ENCODE measurements around the gene MYOF. TPM values are rescaled to one million over a fixed set of nuclear protein-coding genes. Genes with fewer than 3 reads are reported as not detected.

Gene MYOF
- total and polyA plus RNA-seq, 10 of the 15 experiments (the other 5 are each of a cell fraction or from before 2014, with no cell fraction given), result 0.02 to 0.59 (median 0.17) TPM

DNA sequence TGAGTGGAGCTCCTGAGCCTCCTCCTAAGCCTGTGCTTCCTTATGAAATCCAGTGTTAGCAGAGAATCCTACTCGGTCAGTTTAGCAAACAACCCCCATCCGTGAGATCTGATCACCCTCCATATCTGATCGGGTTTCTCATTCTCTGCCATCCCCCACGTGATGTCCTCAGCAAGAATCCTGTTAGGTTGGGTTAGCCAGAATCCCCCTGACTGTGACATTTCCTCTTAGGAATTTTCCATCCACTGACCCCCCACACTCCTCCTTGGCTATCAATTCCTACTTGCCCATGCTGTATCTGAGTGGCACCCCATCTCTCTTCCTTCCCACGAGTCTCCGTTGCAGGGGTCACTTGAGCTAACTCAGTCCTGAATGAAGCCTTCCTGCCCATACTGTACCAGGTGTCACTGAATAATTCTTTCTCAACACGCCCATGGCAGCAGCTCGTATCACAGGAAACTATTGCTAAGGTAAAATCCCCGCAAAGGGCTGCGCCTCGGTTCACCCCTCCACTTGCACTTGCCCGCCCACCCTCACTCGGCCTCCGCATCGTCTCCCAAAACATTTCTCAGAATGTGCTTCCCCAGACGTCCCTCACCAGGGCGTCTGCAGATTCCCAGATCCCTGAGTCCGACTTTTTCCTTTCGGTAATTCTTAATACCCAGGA lies 44.1 kb downstream of the MYOF start:
- ChIA-PET SMC1A (ENCODE audit: uncharacterized antibody, unreplicated experiment) (interaction anchor here (0.6 kb wide), 1 partner anchor 19 kb away, joined by 3 read pairs; no protein-coding TSS in a partner anchor), CTCF (no interaction called here), RAD21 (ENCODE audit: unreplicated experiment) (no interaction called here), POLR2A (no interaction called here)
- no peaks in the 10 kb centered on the region for H3K36me3 ChIP-seq (ENCODE audit: control insufficient read depth in 2 of 2, insufficient read depth in 2 of 2, low read length in 1 of 2)
- no peak for TF ChIP-seq PAX5 (IDR thresholded peaks at IDR 0.05; ENCODE audit: borderline replicate concordance, low read depth, low read length)
- no peak for TF ChIP-seq RFX5 (IDR thresholded peaks at IDR 0.05; ENCODE audit: low read depth, low read length)
- no peak overlapping the region for H2AFZ ChIP-seq (ENCODE audit: control insufficient read depth, low read depth, low read length)
- H3K4me2 ChIP-seq (ENCODE audit: control insufficient read depth, insufficient read depth), result no peak overlapping the region
- no peak for ATAC-seq
- H3K4me3 ChIP-seq, result no peak overlapping the region
- H3K79me2 ChIP-seq (ENCODE audit: control insufficient read depth, insufficient read depth, low read length), result no peaks in the 10 kb centered on the region
- no TSS peak for BruUV-seq (replicated peaks)
- WGBS (ENCODE audit: insufficient coverage, insufficient replicate concordance, low lambda C conversion rate, missing lambda C conversion rate), result 46% methylated on average over 19 of the region's 19 CpGs
- H3K9me3 ChIP-seq (replicated peaks; ENCODE audit: control insufficient read depth, insufficient read depth, low read length), result no peaks in the 10 kb centered on the region
- no peak for DNase-seq (ENCODE audit: low read depth, low spot score)
- in situ Hi-C loops (cut with MboI) (no loop called here), intact Hi-C loops (cut with micrococcal nuclease; ENCODE audit: unreplicated experiment) (no loop called here)
- H3K9ac ChIP-seq (ENCODE audit: control insufficient read depth, insufficient read depth, low read length), result no peak overlapping the region
- H4K20me1 ChIP-seq (ENCODE audit: control insufficient read depth, insufficient read depth), result no peaks in the 10 kb centered on the region
- H3K27ac ChIP-seq (ENCODE audit: control insufficient read depth, insufficient read depth), result no peak overlapping the region
- no peak for FAIRE-seq
- peaks cover 0 to 4% of the 10 kb centered on the region in 2 experiments; a peak in 2 of 4 replicates for H3K27me3 ChIP-seq (replicated peaks in 1 of 2; ENCODE audit: control insufficient read depth in 2 of 2, insufficient read depth in 2 of 2, low read length in 1 of 2)
- no peaks in the 10 kb centered on the region for H3K4me1 ChIP-seq (ENCODE audit: control insufficient read depth, insufficient read depth, low read length)

DNA sequence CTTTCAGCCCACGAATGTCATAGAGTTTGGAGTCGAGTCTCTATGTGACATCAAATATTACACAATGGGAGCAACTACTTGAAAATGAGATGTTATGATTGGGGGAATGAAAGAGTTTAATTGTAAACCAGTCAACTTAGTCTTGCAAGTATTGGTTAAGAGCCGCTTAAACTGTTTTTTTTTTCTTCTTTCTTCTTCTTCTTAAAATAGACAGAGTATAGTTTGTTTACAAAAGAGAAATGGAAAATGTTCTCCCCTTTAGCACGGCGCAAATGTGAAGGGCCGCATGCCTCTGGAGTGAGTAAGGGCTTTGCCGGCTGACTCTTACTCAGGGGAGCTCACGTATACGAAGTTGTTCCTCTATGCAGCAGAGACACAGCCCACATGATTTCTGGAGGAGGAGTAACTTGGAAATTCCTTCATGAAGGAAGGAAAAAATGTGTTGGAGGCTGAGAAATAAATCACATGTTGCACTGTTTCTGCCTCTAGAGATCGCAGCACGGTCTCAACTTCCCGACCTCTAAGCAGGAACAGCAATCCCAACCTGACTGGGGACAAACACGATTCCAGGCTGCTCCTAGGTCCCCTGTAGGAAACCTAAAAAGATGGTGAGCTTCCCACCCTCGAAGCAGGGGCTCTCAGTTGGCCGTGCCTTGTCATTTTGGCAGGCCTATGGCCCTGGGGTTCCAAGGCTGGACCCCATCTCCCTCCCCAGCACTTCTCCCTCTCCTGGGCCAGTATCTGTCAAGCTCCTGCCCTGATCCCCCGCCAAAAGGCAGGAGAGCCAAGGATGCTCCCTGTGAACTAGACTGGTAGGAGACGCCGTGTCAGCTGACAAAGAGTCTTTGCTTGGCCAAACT lies 44.8 kb downstream of the MYOF start:
- Histone ChIP-seq H3K4me3 (no peak overlapping the region), H3K79me2 (ENCODE audit: control insufficient read depth, insufficient read depth, low read length) (no peaks in the 10 kb centered on the region), H3K36me3 (ENCODE audit: control insufficient read depth in 2 of 2, insufficient read depth in 2 of 2, low read length in 1 of 2) (no peaks in the 10 kb centered on the region), H3K9ac (ENCODE audit: control insufficient read depth, insufficient read depth, low read length) (no peak overlapping the region), H3K4me2 (ENCODE audit: control insufficient read depth, insufficient read depth) (no peak overlapping the region), H3K27me3 (replicated peaks in 1 of 2; ENCODE audit: control insufficient read depth in 2 of 2, insufficient read depth in 2 of 2, low read length in 1 of 2) (peaks cover 0 to 4% of the 10 kb centered on the region in 2 experiments; a peak in 2 of 4 replicates), H2AFZ (ENCODE audit: control insufficient read depth, low read depth, low read length) (no peak overlapping the region), H3K4me1 (ENCODE audit: control insufficient read depth, insufficient read depth, low read length) (no peaks in the 10 kb centered on the region), H4K20me1 (ENCODE audit: control insufficient read depth, insufficient read depth) (no peaks in the 10 kb centered on the region), H3K9me3 (replicated peaks; ENCODE audit: control insufficient read depth, insufficient read depth, low read length) (no peaks in the 10 kb centered on the region), H3K27ac (ENCODE audit: control insufficient read depth, insufficient read depth) (no peak overlapping the region)
- intact Hi-C loops (cut with micrococcal nuclease; ENCODE audit: unreplicated experiment) (no loop called here), in situ Hi-C loops (cut with MboI) (no loop called here)
- RAD21 ChIA-PET (ENCODE audit: unreplicated experiment), result no interaction called here
- BruUV-seq (replicated peaks), result no TSS peak
- POLR2A ChIA-PET, result interaction anchor here (0.6 kb wide), 1 partner anchor 385 kb away, joined by 3 read pairs; no protein-coding TSS in a partner anchor
- CTCF ChIA-PET, result no interaction called here
- FAIRE-seq (no peak), ATAC-seq (no peak), DNase-seq (ENCODE audit: low read depth, low spot score) (no peak)
- SMC1A ChIA-PET (ENCODE audit: uncharacterized antibody, unreplicated experiment), result interaction anchor here (0.6 kb wide), 1 partner anchor 20 kb away, joined by 3 read pairs; no protein-coding TSS in a partner anchor
- WGBS (ENCODE audit: insufficient coverage, insufficient replicate concordance, low lambda C conversion rate, missing lambda C conversion rate), result 59% methylated on average over 18 of the region's 18 CpGs
- TF ChIP-seq POLR2AphosphoS2 (IDR thresholded peaks at IDR 0.05; ENCODE audit: low read depth, low read length), result no peak
- no peak for TF ChIP-seq PAX5 (IDR thresholded peaks at IDR 0.05; ENCODE audit: borderline replicate concordance, low read depth, low read length)
- TF ChIP-seq NBN (IDR thresholded peaks at IDR 0.05), result no peak
- TF ChIP-seq, protein P1, sequence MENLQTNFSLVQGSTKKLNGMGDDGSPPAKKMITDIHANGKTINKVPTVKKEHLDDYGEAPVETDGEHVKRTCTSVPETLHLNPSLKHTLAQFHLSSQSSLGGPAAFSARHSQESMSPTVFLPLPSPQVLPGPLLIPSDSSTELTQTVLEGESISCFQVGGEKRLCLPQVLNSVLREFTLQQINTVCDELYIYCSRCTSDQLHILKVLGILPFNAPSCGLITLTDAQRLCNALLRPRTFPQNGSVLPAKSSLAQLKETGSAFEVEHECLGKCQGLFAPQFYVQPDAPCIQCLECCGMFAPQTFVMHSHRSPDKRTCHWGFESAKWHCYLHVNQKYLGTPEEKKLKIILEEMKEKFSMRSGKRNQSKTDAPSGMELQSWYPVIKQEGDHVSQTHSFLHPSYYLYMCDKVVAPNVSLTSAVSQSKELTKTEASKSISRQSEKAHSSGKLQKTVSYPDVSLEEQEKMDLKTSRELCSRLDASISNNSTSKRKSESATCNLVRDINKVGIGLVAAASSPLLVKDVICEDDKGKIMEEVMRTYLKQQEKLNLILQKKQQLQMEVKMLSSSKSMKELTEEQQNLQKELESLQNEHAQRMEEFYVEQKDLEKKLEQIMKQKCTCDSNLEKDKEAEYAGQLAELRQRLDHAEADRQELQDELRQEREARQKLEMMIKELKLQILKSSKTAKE (IDR thresholded peaks at IDR 0.05; ENCODE audit: low read depth, poor library complexity, severe bottlenecking), result no peak
- TF ChIP-seq, protein P2, sequence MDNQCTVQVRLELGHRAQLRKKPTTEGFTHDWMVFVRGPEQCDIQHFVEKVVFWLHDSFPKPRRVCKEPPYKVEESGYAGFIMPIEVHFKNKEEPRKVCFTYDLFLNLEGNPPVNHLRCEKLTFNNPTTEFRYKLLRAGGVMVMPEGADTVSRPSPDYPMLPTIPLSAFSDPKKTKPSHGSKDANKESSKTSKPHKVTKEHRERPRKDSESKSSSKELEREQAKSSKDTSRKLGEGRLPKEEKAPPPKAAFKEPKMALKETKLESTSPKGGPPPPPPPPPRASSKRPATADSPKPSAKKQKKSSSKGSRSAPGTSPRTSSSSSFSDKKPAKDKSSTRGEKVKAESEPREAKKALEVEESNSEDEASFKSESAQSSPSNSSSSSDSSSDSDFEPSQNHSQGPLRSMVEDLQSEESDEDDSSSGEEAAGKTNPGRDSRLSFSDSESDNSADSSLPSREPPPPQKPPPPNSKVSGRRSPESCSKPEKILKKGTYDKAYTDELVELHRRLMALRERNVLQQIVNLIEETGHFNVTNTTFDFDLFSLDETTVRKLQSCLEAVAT (IDR thresholded peaks at IDR 0.05), result no peak
- no peak for TF ChIP-seq BMI1 (IDR thresholded peaks at IDR 0.05; ENCODE audit: borderline replicate concordance)
- TF ChIP-seq, protein P3, sequence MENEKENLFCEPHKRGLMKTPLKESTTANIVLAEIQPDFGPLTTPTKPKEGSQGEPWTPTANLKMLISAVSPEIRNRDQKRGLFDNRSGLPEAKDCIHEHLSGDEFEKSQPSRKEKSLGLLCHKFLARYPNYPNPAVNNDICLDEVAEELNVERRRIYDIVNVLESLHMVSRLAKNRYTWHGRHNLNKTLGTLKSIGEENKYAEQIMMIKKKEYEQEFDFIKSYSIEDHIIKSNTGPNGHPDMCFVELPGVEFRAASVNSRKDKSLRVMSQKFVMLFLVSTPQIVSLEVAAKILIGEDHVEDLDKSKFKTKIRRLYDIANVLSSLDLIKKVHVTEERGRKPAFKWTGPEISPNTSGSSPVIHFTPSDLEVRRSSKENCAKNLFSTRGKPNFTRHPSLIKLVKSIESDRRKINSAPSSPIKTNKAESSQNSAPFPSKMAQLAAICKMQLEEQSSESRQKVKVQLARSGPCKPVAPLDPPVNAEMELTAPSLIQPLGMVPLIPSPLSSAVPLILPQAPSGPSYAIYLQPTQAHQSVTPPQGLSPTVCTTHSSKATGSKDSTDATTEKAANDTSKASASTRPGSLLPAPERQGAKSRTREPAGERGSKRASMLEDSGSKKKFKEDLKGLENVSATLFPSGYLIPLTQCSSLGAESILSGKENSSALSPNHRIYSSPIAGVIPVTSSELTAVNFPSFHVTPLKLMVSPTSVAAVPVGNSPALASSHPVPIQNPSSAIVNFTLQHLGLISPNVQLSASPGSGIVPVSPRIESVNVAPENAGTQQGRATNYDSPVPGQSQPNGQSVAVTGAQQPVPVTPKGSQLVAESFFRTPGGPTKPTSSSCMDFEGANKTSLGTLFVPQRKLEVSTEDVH (IDR thresholded peaks at IDR 0.05; ENCODE audit: low read depth, partially characterized antibody), result no peak

Data from GM12878 (cell line).